Activated naive CD4-positive, alpha-beta T cell treated with anti-CD3 and anti-CD28 coated beads, Interleukin-2, amount 50 U/mL, for 24 hours (primary cell): ENCODE results near the gene DNPH1.

ENCODE experiments used
- H3K27ac Mint-ChIP-seq: one replicate; pipeline ENCODE4 v1.8.0; 2021; ENCODE audit warnings: mild to moderate bottlenecking, mixed read lengths
- H3K27me3 Mint-ChIP-seq: one replicate; pipeline ENCODE4 v1.8.0; 2021; ENCODE audit warnings: mixed read lengths
- H3K36me3 Mint-ChIP-seq: one replicate; pipeline ENCODE4 v1.8.0; 2021; ENCODE audit warnings: mixed read lengths
- H3K4me1 Mint-ChIP-seq: one replicate; pipeline ENCODE4 v1.8.0; 2021; ENCODE audit warnings: mixed read lengths
- H3K4me3 Mint-ChIP-seq: one replicate; pipeline ENCODE4 v1.8.0; 2021; ENCODE audit warnings: mild to moderate bottlenecking, mixed read lengths
- H3K9me3 Mint-ChIP-seq: one replicate; pipeline ENCODE4 v1.8.0; 2021; ENCODE audit warnings: mixed read lengths

The DNPH1 gene

DNA sequence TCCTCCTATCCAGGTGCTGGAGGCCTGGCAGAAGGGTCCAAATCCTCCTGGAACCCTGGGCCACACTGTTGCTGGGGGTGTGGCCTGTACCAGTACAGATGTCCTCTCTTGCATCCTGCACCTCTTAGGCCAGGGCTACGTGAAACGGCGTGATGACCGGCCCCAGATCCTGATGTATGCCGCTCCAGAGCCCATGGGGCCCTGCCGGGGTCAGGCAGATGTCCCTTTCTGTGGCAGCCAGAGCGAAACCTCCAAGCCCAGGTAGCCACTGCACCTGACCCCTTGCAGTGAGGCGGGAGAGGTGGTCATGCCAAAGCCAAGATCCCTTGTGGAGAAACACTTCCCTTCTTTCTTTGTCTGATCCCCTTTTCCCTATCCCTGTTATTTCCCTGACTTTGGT lies 14.2 kb downstream of the DNPH1 start:
- H3K27me3 Mint-ChIP-seq = no peaks in the 10 kb centered on the region
- H3K9me3 Mint-ChIP-seq = no peaks in the 10 kb centered on the region

DNA sequence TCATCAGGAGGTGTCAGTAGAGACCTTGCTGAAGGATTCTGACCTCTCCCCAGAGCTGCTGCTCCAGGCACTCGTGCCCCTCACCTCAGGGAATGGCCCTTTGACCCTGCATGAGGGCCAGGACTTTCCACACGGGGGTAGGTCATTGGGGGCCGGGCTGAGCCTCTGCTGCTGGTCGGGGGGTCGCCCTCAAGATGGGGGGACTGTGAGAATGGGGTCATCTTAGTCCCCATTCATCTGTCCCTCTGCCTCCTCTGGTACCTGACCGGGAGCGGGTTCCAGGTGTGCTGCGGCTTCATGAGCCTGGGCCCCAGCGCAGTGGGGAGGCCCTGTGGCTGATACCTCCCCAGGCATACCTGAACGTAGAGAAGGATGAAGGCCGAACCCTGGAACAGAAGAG lies 15.8 kb downstream of the DNPH1 start:
- H3K4me1 Mint-ChIP-seq = no peaks in the 10 kb centered on the region
- no peaks in the 10 kb centered on the region for H3K9me3 Mint-ChIP-seq
- H3K27ac Mint-ChIP-seq = no peak overlapping the region
- H3K4me3 Mint-ChIP-seq = no peak overlapping the region
- H3K36me3 Mint-ChIP-seq = peaks cover 4% of the 10 kb centered on the region
- no peaks in the 10 kb centered on the region for H3K27me3 Mint-ChIP-seq

More for the DNA sequence above, 14.2 kb downstream of the DNPH1 start:
- Mint-ChIP-seq H3K4me3 (no peak overlapping the region), H3K27ac (no peak overlapping the region), H3K4me1 (no peaks in the 10 kb centered on the region), H3K36me3 (peaks cover 4% of the 10 kb centered on the region)

DNA sequence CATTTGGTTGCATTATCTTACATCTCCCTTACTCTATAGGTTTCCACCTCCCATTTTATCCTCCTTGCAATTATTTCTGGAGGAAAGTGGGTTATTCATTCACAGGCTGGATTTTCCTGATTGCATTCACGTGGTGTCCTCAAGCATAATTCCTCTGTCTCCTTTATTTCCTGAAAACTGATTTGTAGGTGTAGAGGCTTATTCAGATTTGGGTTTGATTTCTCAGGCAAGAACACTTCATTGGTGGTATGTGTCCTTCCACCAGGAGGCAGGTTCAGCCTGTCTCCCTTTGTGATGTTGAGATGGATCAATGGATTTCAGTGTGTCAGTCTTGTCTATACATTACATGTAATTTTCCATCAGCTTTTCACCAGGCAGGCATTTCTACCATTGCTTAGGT lies 17.3 kb downstream of the DNPH1 start:
- Mint-ChIP-seq H3K27me3 (no peaks in the 10 kb centered on the region), H3K27ac (no peak overlapping the region), H3K4me3 (no peak overlapping the region), H3K4me1 (no peaks in the 10 kb centered on the region), H3K9me3 (no peaks in the 10 kb centered on the region), H3K36me3 (peaks cover 2% of the 10 kb centered on the region)

DNA sequence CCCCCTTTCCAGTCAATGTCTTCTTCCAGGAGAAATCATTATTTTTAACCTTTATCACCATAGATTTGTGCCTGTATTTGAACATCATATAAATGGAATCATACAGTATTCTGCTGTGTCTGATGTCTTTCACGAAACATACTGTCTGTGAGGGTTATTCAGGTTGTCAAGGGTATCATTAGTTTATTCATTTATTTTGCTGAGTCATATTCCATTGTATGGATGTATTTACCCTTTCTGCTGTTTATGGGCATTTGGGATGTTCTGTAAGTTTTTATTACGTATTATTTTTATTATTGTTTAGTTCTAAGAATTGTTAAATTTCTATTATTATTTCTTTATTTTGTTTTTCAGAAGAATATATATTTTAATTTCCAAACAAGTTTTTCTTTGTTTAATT lies 22.0 kb downstream of the DNPH1 start:
- no peaks in the 10 kb centered on the region for H3K27me3 Mint-ChIP-seq
- H3K4me3 Mint-ChIP-seq = no peak overlapping the region
- H3K36me3 Mint-ChIP-seq = peaks cover 9% of the 10 kb centered on the region
- H3K9me3 Mint-ChIP-seq = no peaks in the 10 kb centered on the region
- no peak overlapping the region for H3K27ac Mint-ChIP-seq
- H3K4me1 Mint-ChIP-seq = no peaks in the 10 kb centered on the region

DNA sequence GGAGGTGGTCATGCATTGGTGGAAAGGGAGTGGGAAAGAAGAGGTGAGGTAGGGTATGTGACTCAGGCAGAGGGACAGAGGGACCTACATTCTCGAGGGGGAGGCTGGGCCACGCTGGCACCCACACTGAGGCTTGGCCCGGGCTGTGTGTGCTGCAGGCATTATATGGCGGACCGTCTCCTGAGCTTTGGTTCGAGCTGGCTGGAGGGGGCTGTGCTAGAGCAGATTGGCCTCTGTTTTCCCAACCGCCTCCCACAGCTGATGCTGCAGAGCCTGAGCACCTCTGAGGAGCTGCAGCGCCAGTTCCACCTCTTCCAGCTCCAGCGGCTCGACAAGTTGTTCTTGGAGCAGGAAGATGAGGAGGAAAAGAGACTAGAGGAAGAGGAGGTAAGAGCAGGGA lies 23.4 kb downstream of the DNPH1 start:
- no peaks in the 10 kb centered on the region for H3K27me3 Mint-ChIP-seq

DNA sequence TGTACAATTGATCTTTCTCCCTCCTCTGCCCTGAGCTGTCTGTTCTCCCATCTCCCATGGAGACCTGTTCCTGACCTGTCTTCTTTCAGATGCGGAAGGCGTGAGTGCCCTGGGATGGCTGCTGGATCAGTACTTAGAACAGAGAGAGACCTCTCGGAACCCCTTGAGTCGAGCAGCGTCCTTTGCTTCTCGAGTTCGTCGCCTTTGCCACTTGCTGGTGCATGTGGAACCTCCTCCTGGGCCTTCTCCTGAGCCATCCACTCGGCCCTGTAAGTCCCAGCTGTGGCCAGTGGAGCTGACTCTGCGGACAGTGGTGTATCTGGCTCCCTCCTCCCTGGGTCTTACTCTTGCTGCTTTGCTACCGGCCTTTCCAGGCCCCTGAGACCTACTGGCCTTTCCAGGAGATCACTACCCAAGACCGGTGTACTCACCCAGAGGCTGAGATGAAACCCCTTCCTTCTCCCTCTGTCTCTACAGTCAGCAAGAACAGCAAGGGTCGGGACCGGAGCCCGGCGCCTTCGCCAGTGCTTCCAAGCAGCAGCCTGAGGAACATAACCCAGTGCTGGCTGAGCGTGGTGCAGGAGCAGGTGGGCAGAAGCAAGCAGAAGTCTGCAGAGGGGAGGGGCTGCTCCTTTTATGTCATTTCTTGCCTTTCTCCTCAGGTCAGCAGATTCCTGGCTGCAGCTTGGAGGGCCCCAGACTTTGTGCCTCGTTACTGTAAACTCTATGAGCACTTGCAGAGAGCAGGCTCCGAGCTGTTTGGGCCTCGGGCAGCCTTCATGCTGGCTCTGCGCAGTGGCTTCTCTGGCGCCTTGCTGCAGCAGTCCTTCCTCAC lies 24.8 kb downstream of the DNPH1 start:
- Mint-ChIP-seq H3K9me3 (no peaks in the 10 kb centered on the region), H3K27me3 (no peaks in the 10 kb centered on the region), H3K4me1 (no peaks in the 10 kb centered on the region), H3K36me3 (peaks cover 10% of the 10 kb centered on the region), H3K4me3 (no peak overlapping the region), H3K27ac (no peak overlapping the region)

More for the DNA sequence above, 23.4 kb downstream of the DNPH1 start:
- H3K36me3 Mint-ChIP-seq = peaks cover 11% of the 10 kb centered on the region
- H3K27ac Mint-ChIP-seq = no peak overlapping the region
- H3K4me1 Mint-ChIP-seq = no peaks in the 10 kb centered on the region
- H3K9me3 Mint-ChIP-seq = no peaks in the 10 kb centered on the region
- H3K4me3 Mint-ChIP-seq = no peak overlapping the region

DNA sequence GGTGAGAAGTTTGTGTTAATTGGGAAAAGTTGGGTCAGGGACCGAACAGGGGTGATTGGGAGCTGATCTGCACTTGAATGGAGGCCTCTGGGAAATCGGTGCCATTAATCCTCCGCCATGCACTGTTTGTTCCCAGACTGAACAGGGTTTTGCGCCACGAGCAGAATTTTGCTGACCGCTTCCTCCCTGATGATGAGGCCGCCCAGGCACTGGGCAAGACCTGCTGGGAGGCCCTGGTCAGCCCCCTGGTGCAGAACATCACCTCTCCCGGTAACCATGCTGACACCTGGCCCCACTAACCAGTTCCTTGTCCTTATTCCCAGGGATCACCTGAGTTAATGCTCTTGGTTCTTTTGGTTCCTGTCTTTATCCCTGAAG lies 25.6 kb downstream of the DNPH1 start:
- no peak overlapping the region for H3K4me3 Mint-ChIP-seq
- H3K27ac Mint-ChIP-seq = no peak overlapping the region

DNA sequence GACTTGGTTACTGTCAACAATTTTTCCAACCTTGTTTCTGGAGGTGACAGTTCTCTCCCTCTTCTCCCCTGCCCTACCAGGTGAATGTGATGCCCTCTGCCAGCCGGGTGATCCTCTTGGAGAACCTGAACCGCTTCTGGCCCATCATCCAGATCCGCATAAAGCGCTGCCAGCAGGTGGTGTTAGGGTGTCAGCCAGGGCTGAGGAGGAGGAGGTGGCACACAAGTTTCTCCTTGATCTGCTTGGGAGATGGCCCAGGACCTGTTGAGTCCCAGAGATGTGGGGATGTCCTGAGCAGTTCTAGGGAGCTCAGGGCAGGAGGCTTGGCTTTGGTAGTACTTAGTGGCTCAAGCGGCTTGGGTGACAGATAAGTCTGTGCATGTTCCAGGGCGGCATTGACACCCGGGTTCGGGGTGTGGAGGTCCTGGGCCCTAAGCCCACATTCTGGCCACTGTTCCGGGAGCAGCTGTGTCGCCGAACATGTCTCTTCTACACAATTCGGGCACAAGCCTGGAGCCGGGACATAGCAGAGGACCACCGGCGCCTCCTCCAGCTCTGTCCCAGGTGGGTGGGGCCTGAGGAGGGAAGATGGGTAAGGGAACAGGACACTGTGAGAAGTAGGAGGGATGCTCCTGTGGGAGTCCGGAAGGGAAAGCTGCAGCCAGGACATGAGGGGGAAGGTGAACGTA lies 26.1 kb downstream of the DNPH1 start:
- Mint-ChIP-seq H3K27me3 (no peaks in the 10 kb centered on the region), H3K36me3 (peaks cover 10% of the 10 kb centered on the region), H3K27ac (no peak overlapping the region)

More for the DNA sequence above, 25.6 kb downstream of the DNPH1 start:
- Mint-ChIP-seq H3K36me3 (peaks cover 10% of the 10 kb centered on the region), H3K4me1 (no peaks in the 10 kb centered on the region), H3K27me3 (no peaks in the 10 kb centered on the region), H3K9me3 (no peaks in the 10 kb centered on the region)

DNA sequence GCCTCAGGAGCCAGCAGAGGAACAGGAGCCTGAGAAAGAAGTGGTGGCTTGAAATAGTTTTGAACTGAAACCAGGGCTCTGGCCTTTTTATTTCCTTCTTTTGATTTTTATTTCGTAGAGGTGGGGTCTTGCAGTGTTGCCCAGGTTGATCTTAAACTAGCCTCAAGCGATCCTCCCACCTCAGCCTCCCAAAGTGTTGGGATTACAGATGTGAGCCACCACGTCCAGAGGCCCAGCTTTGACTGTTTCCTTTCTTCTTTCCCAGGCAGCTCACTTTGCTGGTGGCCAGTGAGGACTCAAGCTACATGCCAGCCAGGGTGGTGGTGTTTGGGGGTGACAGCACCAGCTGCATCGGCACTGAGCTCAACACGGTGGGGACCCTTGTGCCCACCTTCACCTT lies 26.8 kb downstream of the DNPH1 start:
- Mint-ChIP-seq H3K4me3 (no peak overlapping the region), H3K27ac (peak overlapping the region; percentile 72), H3K4me1 (no peaks in the 10 kb centered on the region), H3K27me3 (no peaks in the 10 kb centered on the region), H3K36me3 (peaks cover 10% of the 10 kb centered on the region), H3K9me3 (no peaks in the 10 kb centered on the region)

More for the DNA sequence above, 26.1 kb downstream of the DNPH1 start:
- Mint-ChIP-seq H3K9me3 (no peaks in the 10 kb centered on the region), H3K4me1 (no peaks in the 10 kb centered on the region), H3K4me3 (no peak overlapping the region)

DNA sequence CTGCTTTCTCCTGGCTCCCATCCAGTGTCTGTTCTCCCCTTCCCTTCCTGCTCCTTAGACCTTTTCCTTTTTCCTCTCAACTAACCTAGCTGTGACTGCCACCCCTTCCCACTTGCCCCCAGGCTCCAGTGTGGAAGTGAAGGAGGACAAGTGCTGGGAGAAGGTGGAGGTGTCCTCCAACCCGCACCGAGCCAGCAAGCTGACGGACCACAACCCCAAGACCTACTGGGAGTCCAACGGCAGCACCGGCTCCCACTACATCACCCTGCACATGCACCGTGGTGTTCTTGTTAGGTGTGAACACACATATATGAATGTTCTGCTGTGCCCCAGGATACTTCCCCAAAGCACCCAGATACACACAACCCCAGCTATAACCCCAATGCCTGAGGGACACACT lies 28.7 kb downstream of the DNPH1 start:
- H3K4me1 Mint-ChIP-seq = no peaks in the 10 kb centered on the region
- H3K27ac Mint-ChIP-seq = peak overlapping the region; percentile 61
- H3K27me3 Mint-ChIP-seq = no peaks in the 10 kb centered on the region
- no peak overlapping the region for H3K4me3 Mint-ChIP-seq
- H3K9me3 Mint-ChIP-seq = no peaks in the 10 kb centered on the region
- H3K36me3 Mint-ChIP-seq = peaks cover 7% of the 10 kb centered on the region

DNA sequence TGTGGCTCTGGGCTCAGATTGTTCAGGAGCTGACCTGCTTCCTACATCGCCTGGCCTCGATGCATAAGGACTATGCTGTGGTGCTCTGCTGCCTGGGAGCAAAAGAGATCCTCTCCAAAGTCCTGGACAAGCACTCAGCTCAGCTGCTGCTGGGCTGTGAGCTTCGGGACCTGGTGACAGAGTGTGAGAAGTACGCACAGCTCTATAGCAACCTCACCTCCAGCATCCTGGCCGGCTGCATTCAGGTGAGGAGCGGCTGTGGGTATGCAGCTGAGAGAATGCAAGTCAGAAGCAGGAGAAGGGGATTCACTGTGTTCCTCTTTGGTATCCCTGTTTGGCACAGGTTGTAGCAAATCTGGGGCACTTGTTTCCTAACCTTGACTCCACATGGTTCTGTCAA lies 29.4 kb downstream of the DNPH1 start:
- no peaks in the 10 kb centered on the region for H3K4me1 Mint-ChIP-seq
- peaks cover 6% of the 10 kb centered on the region for H3K36me3 Mint-ChIP-seq
- H3K9me3 Mint-ChIP-seq = no peaks in the 10 kb centered on the region
- no peaks in the 10 kb centered on the region for H3K27me3 Mint-ChIP-seq
- H3K27ac Mint-ChIP-seq = peak overlapping the region; percentile 73
- no peak overlapping the region for H3K4me3 Mint-ChIP-seq

DNA sequence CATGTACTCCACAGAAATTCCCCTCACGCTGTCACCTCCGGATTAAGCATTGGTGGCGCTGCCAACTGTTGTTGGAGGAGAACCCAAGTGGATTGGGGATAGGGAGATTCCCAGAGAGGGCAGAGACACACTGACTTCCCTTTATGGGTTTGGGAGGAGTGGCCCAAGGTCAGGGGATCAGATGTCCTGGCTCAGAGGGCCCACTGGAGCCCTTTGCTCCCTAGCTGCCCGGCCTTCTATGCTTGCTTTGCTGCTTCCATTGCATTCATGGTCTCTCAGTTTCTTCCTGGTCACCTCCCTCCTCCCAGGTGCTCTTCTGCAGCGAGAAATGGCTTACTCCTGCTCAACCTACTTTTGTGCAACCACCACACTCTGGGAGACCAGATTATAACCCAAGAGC lies 32.9 kb downstream of the DNPH1 start:
- Mint-ChIP-seq H3K4me1 (peaks cover 8% of the 10 kb centered on the region), H3K4me3 (no peak overlapping the region), H3K9me3 (no peaks in the 10 kb centered on the region), H3K36me3 (peaks cover 13% of the 10 kb centered on the region), H3K27me3 (no peaks in the 10 kb centered on the region), H3K27ac (no peak overlapping the region)

DNA sequence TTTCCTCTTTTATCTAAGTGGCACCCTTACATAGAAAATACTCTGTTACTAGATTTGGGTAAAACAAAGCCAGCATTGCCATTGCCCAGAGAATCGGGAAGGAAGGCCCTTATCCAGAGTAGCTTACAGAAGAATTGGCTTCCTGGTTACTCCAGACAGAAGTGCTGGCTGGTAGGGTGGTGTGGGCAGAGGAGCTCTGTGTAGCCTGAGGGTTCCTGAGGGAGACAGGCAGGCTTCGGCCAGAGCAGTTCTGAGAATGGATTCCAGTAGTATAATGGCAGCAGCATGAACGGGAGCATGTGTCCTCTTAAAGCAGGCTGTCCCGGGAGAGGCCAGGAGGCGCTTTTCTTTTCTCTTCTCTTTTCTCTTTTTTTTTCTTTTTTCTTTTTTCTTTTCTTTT lies 35.4 kb downstream of the DNPH1 start:
- no peaks in the 10 kb centered on the region for H3K9me3 Mint-ChIP-seq
- H3K4me3 Mint-ChIP-seq = no peak overlapping the region
- peaks cover 19% of the 10 kb centered on the region for H3K4me1 Mint-ChIP-seq
- no peaks in the 10 kb centered on the region for H3K27me3 Mint-ChIP-seq
- H3K36me3 Mint-ChIP-seq = peaks cover 14% of the 10 kb centered on the region
- no peak overlapping the region for H3K27ac Mint-ChIP-seq

DNA sequence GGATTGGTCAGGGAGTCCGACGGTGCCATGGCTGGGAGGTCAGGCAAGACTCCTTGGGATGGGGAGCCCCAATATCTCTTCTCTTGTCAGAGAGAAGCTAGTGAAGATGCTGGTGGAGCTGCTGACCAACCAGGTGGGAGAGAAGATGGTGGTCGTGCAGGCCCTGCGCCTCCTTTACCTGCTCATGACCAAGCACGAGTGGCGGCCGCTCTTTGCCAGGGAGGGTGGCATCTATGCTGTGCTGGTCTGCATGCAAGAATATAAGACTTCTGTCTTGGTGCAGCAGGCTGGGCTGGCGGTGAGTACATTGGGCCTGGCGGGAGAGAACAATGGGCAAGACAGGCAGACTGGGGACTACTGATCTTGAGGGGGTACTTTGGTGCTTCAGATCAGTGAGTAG lies 36.4 kb downstream of the DNPH1 start:
- Mint-ChIP-seq H3K4me1 (peaks cover 24% of the 10 kb centered on the region), H3K36me3 (peaks cover 14% of the 10 kb centered on the region), H3K9me3 (no peaks in the 10 kb centered on the region), H3K27ac (peak overlapping the region; percentile 23), H3K4me3 (no peak overlapping the region), H3K27me3 (no peaks in the 10 kb centered on the region)

DNA sequence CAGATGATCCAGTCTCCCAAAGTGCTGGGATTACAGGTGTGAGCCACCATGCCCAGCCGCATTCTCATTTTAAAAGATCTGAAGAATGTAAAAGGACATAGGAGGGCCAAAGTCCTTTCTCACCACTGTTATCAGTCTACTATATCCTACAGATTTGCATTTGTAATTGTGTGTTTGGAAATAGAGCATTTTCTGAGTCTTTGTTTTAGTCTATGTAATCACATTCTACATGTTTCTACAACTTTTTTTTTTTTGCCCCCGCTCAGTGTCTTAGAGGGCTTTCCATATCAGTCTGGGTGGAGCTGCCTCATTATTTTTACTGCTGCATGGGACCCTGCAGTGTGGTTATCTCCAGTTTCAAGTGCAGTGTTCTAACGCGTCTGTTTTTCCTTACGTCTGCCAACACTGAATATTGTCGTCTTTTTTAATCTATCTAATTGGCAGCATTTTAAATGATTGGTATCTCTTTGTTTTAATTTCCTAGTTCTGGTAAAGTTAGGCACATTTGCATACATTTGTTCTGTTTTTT lies 39.4 kb downstream of the DNPH1 start:
- Mint-ChIP-seq H3K27me3 (no peaks in the 10 kb centered on the region), H3K4me1 (peaks cover 51% of the 10 kb centered on the region), H3K27ac (no peak overlapping the region), H3K4me3 (no peak overlapping the region), H3K9me3 (no peaks in the 10 kb centered on the region), H3K36me3 (peaks cover 13% of the 10 kb centered on the region)

DNA sequence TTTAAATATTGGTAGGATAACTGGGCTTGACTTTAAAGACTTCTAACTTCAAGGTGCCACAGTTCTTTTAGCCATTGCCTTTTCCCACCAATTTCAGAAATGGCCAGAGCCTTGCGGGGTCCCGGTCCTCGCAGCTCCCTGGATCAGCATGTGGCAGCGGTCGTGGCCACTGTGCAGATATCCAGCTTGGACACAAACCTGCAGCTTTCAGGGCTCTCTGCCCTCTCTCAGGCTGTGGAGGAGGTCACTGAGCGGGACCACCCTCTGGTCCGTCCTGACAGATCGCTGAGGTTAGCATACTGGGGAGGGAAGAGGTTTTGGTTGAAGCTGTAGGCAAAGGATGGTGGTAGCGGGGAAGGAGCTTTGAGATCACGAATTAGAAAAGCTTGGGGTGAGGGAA lies 40.9 kb downstream of the DNPH1 start:
- peak overlapping the region; percentile 8 for H3K27ac Mint-ChIP-seq
- H3K9me3 Mint-ChIP-seq = no peaks in the 10 kb centered on the region
- peaks cover 65% of the 10 kb centered on the region for H3K4me1 Mint-ChIP-seq
- no peaks in the 10 kb centered on the region for H3K27me3 Mint-ChIP-seq
- H3K4me3 Mint-ChIP-seq = no peak overlapping the region
- peaks cover 11% of the 10 kb centered on the region for H3K36me3 Mint-ChIP-seq
